Endometrial microvascular endothelial cells (primary cell): ENCODE results near the gene OR2T34. TPM values are rescaled to one million over a fixed set of nuclear protein-coding genes. Genes with fewer than 3 reads are reported as not detected.
"Not testable (repeated sequence)": the region's sequence is repeated elsewhere in the genome, so short reads cannot be mapped to it uniquely, and the experiment has no call there.

Experiments used
- in situ Hi-C: cut with HindIII; loops from 2 replicates; pipeline ENCODE4 v1.10.0; 2017; ENCODE audit warnings: low sequenced_read_pairs, low pct_unique_long_range_greater_than_20kb; ENCODE audit errors: inconsistent ontology term
- total RNA-seq: library from RNA; depleted of rRNA; stranded (reverse); fragments of >200 nt; gene quantifications from one replicate; pipeline ENCODE4 v1.2.3, GENCODE V29; 2015; ENCODE audit errors: inconsistent ontology term

The OR2T34 gene
- total RNA-seq, 1 donor from 2014 or later: not detected

- in situ Hi-C loops: not testable (repeated sequence)
Measured at GRCh38 chr1:248569049-248569448, 5.5 kb downstream of the OR2T34 start.

- in situ Hi-C loops: not testable (repeated sequence)
Measured at GRCh38 chr1:248565530-248566373, 8.8 kb downstream of the OR2T34 start.

DNA sequence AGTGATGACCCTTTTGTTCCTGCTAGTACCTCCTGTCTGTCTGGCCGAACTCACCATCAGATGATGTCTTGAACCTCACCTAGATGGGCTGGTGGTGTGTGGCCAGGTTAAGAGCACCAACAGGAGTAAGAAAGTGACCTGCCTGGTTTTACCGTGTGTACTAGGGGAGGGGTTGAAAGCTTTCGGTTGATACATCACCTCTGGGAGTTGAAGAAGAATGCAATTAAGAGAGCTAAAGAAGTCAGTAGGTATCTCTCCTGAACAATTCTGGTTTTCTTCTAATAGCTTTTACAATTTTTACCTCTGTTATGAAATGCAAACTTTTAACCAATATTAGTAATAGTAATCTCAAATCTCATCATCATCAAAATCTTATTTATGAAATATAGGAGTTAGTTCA lies 11.9 kb downstream of the OR2T34 start, which contains the start of gene OR2T29:
Gene OR2T29, minus strand, starts transcription at position 101 of the 400 bp plus-strand sequence. CDS start 3,281 bp downstream, outside the sequence.
- in situ Hi-C loops: not testable (repeated sequence)

GRCh38 chr1:248551027-248551426 lies 23.5 kb downstream of the OR2T34 start:
- in situ Hi-C loops: not testable (repeated sequence)

GRCh38 chr1:248547383-248547782 lies 27.2 kb downstream of the OR2T34 start:
- in situ Hi-C loops: not testable (repeated sequence)

GRCh38 chr1:248537449-248537848 lies 37.1 kb downstream of the OR2T34 start:
- in situ Hi-C loops: not testable (repeated sequence)

Other genes starting within 250 kb of the OR2T34 start
- not detected for gene OR14C36, start 226.0 kb downstream of the OR2T34 start, total RNA-seq
- gene OR2T4, start 213.1 kb downstream of the OR2T34 start, total RNA-seq: not detected
- not detected for gene OR2T6, start 199.0 kb downstream of the OR2T34 start, total RNA-seq
- not detected for gene OR2T1, start 171.7 kb downstream of the OR2T34 start, total RNA-seq
- gene OR2T2, start 129.1 kb downstream of the OR2T34 start, total RNA-seq: not detected
- gene OR2T3, start 101.4 kb downstream of the OR2T34 start, total RNA-seq: not detected
- not detected for gene OR2T5, start 86.2 kb downstream of the OR2T34 start, total RNA-seq
- gene OR2G6, start 66.7 kb downstream of the OR2T34 start, total RNA-seq: not detected
- not detected for gene OR2T29, start 12.0 kb downstream of the OR2T34 start, total RNA-seq
- not detected for gene OR2T10, start 22.9 kb upstream of the OR2T34 start, total RNA-seq
- gene OR2T11, start 60.3 kb upstream of the OR2T34 start, total RNA-seq: not detected
- gene OR2T35, start 70.5 kb upstream of the OR2T34 start, total RNA-seq: not detected
- gene OR2T27, start 80.8 kb upstream of the OR2T34 start, total RNA-seq: not detected
- gene OR14I1, start 128.0 kb upstream of the OR2T34 start, total RNA-seq: not detected
- not detected for gene LYPD8, start 181.0 kb upstream of the OR2T34 start, total RNA-seq